Measurements from ENCODE around the gene NAV3.

- no peak for TF ChIP-seq POLR2A (IDR thresholded peaks at IDR 0.05)
- TF ChIP-seq, protein P1, sequence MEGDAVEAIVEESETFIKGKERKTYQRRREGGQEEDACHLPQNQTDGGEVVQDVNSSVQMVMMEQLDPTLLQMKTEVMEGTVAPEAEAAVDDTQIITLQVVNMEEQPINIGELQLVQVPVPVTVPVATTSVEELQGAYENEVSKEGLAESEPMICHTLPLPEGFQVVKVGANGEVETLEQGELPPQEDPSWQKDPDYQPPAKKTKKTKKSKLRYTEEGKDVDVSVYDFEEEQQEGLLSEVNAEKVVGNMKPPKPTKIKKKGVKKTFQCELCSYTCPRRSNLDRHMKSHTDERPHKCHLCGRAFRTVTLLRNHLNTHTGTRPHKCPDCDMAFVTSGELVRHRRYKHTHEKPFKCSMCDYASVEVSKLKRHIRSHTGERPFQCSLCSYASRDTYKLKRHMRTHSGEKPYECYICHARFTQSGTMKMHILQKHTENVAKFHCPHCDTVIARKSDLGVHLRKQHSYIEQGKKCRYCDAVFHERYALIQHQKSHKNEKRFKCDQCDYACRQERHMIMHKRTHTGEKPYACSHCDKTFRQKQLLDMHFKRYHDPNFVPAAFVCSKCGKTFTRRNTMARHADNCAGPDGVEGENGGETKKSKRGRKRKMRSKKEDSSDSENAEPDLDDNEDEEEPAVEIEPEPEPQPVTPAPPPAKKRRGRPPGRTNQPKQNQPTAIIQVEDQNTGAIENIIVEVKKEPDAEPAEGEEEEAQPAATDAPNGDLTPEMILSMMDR (IDR thresholded peaks at IDR 0.05 in 8 of 11, conservative IDR thresholded peaks at IDR 0.05 in 3 of 11): no peak
- no peak for TF ChIP-seq POLR2AphosphoS5 (IDR thresholded peaks at IDR 0.05)
Measured at GRCh38 chr12:77837876-77838291, 7.2 kb downstream of the NAV3 start.

Measured in spleen (tissue), 7 donors.